ENCODE data around the gene PIANP.
"Not testable (repeated sequence)": the region's sequence is repeated elsewhere in the genome, so short reads cannot be mapped to it uniquely, and the experiment has no call there.

DNA sequence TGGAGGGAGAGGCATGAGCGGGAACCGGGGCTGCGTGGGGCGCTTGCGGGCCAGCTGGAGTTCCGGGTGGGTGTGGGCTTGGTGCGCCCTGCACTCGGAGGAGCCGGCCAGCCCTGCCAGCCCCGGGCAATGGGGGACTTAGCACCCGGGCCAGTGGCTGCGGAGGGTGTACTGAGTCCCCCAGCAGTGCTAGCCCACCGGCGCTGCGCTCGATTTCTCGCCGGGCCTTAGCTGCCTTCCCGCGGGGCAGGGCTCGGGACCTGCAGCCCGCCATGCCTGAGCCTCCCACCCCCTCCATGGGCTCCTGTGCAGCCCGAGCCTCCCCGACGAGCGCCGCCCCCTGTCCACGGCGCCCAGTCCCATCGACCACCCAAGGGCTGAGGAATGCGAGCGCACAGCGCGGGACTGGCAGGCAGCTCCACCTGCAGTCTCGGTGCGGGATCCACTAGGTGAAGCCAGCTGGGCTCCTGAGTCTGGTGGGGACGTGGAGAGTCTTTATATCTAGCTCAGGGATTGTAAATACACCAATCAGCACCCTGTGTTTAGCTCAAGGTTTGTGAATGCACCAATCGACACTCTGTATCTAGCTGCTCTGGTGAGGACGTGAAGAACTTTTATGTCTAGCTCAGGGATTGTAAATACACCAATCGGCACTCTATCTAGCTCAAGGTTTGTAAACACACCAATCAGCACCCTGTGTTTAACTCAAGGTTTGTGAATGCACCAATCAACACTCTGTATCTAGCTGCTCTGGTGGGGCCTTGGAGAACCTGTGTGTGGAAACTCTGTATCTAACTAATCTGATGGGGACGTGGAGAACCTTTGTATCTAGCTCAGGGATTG, 15.6 kb upstream of the PIANP start:
- TF ChIP-seq, protein P1, sequence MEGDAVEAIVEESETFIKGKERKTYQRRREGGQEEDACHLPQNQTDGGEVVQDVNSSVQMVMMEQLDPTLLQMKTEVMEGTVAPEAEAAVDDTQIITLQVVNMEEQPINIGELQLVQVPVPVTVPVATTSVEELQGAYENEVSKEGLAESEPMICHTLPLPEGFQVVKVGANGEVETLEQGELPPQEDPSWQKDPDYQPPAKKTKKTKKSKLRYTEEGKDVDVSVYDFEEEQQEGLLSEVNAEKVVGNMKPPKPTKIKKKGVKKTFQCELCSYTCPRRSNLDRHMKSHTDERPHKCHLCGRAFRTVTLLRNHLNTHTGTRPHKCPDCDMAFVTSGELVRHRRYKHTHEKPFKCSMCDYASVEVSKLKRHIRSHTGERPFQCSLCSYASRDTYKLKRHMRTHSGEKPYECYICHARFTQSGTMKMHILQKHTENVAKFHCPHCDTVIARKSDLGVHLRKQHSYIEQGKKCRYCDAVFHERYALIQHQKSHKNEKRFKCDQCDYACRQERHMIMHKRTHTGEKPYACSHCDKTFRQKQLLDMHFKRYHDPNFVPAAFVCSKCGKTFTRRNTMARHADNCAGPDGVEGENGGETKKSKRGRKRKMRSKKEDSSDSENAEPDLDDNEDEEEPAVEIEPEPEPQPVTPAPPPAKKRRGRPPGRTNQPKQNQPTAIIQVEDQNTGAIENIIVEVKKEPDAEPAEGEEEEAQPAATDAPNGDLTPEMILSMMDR (IDR thresholded peaks at IDR 0.05; ENCODE audit: low read depth, low read length, poor library complexity, severe bottlenecking) = not testable (repeated sequence)
- not testable (repeated sequence) for TF ChIP-seq EZH2phosphoT487 (IDR thresholded peaks at IDR 0.05; ENCODE audit: borderline replicate concordance, low read length)
